Esophagus squamous epithelium (tissue), 4 donors: ENCODE data around the gene NLGN1.

ENCODE experiments used
- CTCF ChIP-seq, 6 experiments: fragments of 450-650 bp in 4 of 6; fragments of 200-600 bp in 2 of 6; sonication (generic) in 2 of 6; IDR thresholded peaks; one replicate each; pipeline ENCODE4 v1.5.1; 2016 to 2019; ENCODE audit warnings: antibody characterized with exemption in 6 of 6, mild to moderate bottlenecking in 4 of 6, moderate library complexity in 4 of 6
- POLR2A ChIP-seq, 4 donors: fragments of 450-650 bp; IDR thresholded peaks; one replicate each; pipeline ENCODE4 v1.6.1; 2017; ENCODE audit warnings: antibody characterized with exemption in 4 of 4, mild to moderate bottlenecking in 4 of 4, moderate library complexity in 3 of 4

DNA sequence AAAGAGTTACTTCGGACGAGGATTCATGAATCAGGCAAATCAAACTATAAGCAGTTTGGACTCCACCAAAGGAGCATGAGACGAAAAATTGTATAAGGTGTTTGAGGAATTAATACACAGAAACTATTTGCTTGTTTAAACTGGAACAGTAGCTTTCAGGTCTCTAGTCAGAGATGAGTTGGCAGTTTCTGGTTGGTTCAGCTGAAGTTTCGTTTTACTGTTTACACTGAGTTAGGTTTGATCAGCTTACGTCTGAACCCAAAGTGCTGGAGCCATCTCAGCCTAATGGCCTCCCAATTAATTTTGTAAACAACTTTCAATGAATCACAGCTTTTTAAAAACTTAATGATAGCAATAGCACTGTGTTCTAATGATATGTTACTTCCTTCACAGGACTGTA is 703.7 kb downstream of the NLGN1 start:
- no peak for TF ChIP-seq CTCF (IDR thresholded peaks at IDR 0.05)
- TF ChIP-seq POLR2A (IDR thresholded peaks at IDR 0.05): no peak
